ENCODE results near the gene IL20RA.
"Not testable (repeated sequence)": the region's sequence is repeated elsewhere in the genome, so short reads cannot be mapped to it uniquely, and the experiment has no call there.

The IL20RA gene

DNA sequence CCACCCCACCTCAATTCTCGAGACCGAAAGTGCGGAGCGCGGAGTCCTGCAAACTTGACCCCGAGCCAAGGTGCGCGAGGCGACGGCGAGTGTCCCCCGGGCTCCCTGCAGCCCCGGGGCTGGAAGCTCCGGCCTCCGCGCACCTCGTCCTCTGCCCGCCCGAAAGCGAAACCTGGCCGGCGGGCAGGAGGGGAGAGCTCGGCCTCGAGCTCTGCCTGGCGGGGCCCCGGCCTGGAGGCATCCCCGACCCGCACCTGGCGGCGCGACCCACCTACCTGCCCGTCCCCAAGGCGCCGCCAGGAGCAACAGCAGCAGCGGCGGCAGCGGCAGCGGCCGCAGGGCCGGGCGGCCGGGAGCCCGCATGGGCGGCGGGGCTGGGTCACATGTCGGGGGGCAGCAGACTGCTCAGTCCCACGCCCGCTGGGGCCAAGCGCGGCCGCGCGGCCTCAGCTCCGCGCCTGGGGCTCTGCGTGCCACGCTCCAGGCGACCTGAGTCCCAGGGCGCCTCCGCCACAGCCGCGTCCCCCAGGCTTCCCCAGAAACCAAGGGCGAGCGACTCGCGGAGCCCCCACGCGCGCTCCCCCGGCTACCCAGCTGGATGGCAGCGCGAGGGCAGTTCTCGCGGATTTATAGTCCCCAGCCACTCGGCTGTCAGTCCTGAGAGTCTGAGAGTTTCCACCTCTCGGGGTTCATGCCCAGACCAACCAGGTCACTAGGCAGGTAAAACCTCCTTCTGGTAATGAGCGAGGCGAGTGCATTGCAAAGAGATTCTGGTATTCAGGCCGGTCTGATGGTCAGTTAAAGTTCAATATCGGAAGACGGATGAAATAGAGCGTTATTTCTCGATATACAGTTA is at the start of gene IL20RA:
TSS of gene IL20RA (minus strand) at position 600 of the 856 bp plus-strand sequence. CDS start at position 363, 237 bp downstream.
- no peak for DNase-seq

- DNase-seq: peak; percentile 64
These were observed 48.7 kb upstream of the IL20RA start for GRCh38 chr6:137093183-137094069.

- DNase-seq: no peak
These were observed 47.3 kb upstream of the IL20RA start for GRCh38 chr6:137092018-137092417.

DNA sequence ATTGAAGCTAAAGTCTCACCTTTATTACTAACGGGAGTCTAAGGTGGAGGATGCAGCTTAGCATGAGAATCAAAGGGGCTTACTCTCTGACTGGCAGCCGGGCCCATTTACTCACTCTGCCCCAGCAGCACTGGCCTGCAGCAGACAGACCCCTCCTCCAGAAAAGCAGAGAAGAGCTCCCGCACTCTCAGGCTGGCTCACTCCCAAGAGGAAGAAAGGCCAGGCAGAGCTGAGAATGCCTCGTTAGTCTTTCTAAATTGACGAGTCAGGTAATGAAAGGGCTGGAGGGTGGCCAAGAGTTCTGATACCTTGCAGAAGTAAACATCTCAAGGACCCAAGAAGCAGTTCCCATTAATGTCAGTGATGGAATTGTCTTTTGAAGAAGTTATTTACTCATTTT is 44.5 kb upstream of the IL20RA start:
- no peak for DNase-seq

- DNase-seq: peak; percentile 65
These were observed 43.1 kb upstream of the IL20RA start for GRCh38 chr6:137087902-137088301.

DNA sequence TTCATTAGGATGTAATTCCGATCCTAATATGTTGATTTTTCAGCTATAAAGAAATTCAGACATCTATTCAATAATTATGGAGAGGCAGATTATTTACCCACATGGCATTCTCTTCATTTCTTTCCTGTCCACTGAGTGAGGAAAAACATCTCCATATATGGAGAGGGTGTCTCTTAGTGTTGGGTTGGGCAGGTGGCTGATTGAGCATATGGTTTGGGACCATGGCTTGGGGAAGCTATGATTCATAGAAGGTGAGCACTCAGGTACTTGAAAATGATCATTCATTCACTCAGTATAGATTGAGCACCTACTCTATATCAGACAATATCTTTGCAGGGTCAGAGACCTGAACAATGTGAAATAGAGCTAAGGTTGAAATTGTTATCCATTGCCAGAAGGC is 41.3 kb upstream of the IL20RA start:
- DNase-seq: no peak

DNA sequence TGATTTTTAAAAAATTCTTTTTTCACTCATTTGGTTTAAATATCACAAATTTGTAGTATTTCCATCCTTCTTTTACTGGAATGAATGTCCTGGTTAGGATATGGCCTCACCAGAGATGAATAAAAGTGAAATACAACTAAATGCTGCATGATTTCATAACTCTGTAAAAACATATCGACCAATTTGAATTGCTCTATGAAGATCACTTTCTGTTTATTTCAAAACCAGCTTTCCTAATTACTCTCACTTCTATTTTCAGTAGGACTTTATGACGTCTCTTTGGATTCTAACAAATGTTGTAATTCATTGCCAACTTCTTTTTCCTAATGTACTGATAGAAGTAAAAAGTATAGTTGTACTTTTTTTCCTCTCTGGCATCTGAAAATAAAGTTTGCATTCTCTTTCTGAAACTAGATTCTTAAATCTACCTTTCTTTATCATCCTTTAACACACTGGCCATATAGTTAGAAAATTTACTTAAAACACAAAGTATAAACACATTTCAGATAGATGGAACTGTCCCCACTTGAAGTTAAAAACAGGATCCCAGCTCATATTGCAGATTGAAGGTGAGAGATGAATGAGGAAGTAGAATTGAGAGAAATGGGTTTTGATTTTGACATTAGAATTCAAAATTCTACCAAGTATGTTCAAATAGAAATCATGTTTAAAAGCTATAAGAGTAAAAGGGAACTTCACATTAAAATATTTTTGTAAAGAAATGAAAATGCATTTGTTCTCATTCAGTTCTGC is 40.3 kb upstream of the IL20RA start:
- DNase-seq: peak; percentile 45

- no peak for DNase-seq
These were observed 39.3 kb upstream of the IL20RA start for GRCh38 chr6:137084090-137084489.

- no peak for DNase-seq
These were observed 37.2 kb upstream of the IL20RA start for GRCh38 chr6:137081997-137082396.

DNA sequence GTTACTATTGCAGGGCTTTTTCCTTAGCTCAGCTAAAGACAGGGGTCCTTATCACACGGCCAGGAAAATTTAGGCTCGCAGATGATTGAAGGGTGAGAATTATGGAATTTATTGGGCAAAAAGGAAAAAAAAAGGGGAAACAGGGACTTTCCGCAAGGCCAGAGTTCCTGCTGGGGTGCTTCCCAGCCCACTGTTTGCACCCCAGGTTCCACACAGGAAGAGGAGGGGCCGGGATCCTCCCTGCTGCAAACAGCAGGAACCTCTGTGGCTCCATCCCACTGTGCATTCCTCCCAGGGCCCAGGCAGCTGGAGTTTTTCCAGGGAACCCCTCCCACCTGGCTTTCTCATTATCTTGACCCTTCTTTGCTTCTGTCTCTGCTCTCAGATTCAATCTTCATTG is 35.9 kb upstream of the IL20RA start:
- DNase-seq: no peak

- DNase-seq: peak; percentile 72
These were observed 31.7 kb upstream of the IL20RA start for GRCh38 chr6:137076277-137077068.

- DNase-seq: not testable (repeated sequence)
These were observed 31.0 kb upstream of the IL20RA start for GRCh38 chr6:137075790-137076189.

DNA sequence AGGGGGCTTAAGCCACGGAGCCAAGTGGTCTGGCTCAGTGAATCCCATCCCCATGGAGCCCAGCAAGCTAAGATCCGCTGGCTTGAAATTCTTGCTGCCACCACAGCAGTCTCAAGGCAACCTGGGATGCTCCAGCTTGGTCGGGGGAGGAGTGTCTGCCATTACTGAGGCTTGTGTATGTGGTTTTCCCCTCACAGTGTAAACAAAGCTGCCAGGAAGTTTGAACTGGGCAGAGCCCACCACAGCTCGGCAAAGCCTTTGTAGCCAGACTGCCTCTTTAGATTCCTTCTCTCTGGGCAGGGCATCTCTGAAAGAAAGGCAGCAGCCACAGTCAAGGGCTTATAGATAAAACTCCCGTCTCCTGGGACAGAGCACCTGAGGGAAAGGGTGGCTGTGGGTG is 25.5 kb upstream of the IL20RA start:
- no peak for DNase-seq

GRCh38 chr6:137067399-137067798 is 22.6 kb upstream of the IL20RA start:
- DNase-seq: no peak

DNA sequence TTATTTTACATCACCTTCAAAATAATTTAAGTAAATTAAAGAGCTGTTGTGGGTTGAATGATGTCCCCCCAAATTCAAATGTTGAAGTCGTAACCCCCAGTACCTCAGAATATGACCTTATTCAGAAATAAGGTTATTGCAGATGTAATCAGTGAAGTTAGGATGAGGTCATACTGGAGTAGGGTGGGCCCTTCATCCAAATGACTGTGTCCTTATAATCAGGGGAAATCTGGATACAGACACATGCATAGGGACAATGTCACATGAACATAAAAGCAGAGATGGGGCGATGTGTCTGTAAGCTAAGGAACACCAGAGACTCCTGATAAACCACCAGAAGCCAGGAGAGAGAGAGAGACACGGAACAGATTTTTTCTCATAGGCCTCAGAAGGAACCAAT is 13.3 kb upstream of the IL20RA start:
- no peak for DNase-seq

DNA sequence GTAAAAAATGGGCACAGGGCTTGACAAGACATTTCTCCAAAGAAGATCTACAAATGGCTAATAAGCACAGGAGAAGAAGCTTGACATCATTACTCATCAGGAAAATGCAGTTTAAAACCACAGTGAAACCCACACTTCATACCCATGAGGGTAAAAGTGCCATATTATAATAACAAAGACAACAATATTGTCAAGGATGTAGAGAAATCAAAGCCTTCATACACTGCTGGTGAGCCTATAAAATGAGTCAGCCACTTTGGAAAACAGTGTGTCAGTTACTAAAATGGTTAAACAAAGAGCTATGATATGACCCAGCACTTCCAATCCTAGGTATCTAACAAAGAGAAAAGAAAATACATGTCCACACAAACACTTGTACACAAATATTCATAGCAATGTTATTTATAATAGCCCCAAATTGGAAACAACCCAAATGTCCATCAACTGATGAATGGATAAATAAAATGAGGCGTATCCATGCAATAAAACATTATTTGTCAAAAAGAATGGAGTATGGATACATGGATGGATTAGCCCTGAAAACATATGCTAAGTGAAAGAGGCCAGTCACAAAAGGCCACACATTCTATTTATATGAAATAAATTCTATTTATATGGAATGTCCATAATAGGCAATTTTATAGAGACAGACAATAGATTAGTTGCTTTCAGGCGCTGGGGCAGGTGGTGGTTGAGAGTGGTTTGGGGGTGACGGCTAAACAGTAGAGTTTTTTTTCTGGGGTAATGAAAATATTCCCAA is 11.5 kb upstream of the IL20RA start:
- no peak for DNase-seq

GRCh38 chr6:137051790-137052472 is 7.2 kb upstream of the IL20RA start:
- DNase-seq: no peak

- DNase-seq: no peak
These were observed 4.3 kb upstream of the IL20RA start for GRCh38 chr6:137049095-137049494.

DNA sequence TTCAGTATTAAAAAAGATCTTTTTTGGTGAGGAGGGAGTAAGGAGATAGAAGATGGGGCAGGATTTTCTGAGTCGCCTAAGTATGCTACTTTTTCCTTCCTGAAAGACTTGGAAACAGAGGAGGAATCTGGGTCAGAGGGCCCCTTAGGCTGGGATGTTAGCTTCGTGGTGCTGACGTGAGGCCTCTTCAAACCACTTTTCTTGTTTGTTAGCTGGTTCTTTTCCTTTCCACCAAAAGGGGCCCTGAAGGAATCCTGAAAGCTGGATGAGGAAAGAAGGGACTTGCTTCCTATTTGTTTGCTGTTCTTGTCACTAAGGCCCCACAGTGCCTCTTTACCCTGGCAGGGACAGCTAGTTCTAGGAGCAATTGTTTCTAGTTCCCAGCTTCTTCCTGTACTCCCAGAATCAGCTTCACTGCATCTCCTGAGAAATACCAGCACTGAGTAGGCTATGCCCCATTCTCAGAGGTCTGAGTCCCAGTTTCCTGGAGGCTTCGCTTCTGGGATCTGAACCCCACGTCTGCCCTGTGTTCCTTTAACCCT is 2.2 kb upstream of the IL20RA start:
- DNase-seq: no peak

DNA sequence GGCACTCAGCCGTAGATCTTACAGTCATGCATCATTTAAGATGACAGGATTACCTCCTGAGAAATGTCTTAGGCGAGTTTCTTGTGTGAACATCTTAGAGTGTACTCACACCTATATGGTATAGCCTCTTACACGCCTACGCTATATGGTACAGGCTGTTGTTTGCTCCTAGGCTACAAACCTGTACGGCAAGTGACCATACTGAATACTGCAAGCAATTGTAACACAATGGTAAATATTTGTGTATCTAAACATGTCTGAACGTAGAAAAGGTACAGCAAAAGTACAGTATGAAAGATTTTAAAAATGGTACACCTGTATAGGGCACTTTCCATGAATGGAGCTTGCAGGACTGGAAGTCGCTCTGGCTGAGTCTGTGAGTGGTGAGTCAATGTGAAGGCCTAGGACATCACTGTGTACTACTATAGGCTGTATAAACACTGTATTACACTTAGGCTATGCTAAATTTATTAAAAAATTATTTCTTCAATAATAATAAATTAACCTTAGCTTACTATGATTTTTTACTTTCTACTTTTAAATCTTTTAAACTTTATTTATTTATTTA is 541 bp upstream of the IL20RA start:
- DNase-seq: no peak
